KMS-11 (cell line): Measurements from ENCODE around the gene ATP8B3.
A peak's percentile ranks its signal among the peaks of the same experiment; 100 is the strongest.

Experiments used
- H2AFZ ChIP-seq: fragments of 200-600 bp; sonication (generic); 2 replicates; pipeline ENCODE4 v1.6.1; 2016; ENCODE audit warnings: antibody characterized with exemption, mixed run types, low read depth
- H3K27ac ChIP-seq: fragments of 200-600 bp; sonication (generic); 2 replicates; pipeline ENCODE4 v1.6.1; 2016; ENCODE audit warnings: mild to moderate bottlenecking, mixed run types
- H3K27me3 ChIP-seq: fragments of 200-600 bp; sonication (generic); 2 replicates; pipeline ENCODE4 v1.6.1; 2017; ENCODE audit warnings: mild to moderate bottlenecking, low read depth, mixed run types, moderate library complexity; ENCODE audit not compliant: insufficient read depth
- H3K36me3 ChIP-seq: fragments of 200-600 bp; sonication (generic); 2 replicates; pipeline ENCODE4 v1.6.1; 2017; ENCODE audit warnings: mild to moderate bottlenecking, mixed run types; ENCODE audit not compliant: insufficient read depth
- H3K4me1 ChIP-seq: fragments of 200-600 bp; sonication (generic); 2 replicates; pipeline ENCODE4 v1.6.1; 2016; ENCODE audit warnings: mild to moderate bottlenecking, low read depth, mixed run types; ENCODE audit not compliant: poor library complexity, severe bottlenecking
- H3K4me2 ChIP-seq: fragments of 200-600 bp; sonication (generic); 2 replicates; pipeline ENCODE4 v1.7.0; 2016; ENCODE audit warnings: mild to moderate bottlenecking, mixed run types
- H3K4me3 ChIP-seq: fragments of 200-600 bp; sonication (generic); IDR thresholded peaks from 2 replicates; pipeline ENCODE4 v1.6.1; 2017; ENCODE audit warnings: low read depth, low read length, mixed read lengths; ENCODE audit not compliant: insufficient read depth
- H3K79me2 ChIP-seq: fragments of 200-600 bp; sonication (generic); 2 replicates; pipeline ENCODE4 v1.6.1; 2016; ENCODE audit warnings: low read depth, mixed run types; ENCODE audit not compliant: insufficient read depth
- H3K9ac ChIP-seq: fragments of 200-600 bp; sonication (generic); 2 replicates; pipeline ENCODE4 v1.6.1; 2016; ENCODE audit warnings: mild to moderate bottlenecking, mixed run types
- H4K20me1 ChIP-seq: fragments of 200-600 bp; sonication (generic); 2 replicates; pipeline ENCODE4 v1.6.1; 2016; ENCODE audit warnings: mild to moderate bottlenecking, mixed run types; ENCODE audit not compliant: insufficient read depth
- TF ChIP-seq, protein P1 (sequence below): fragments of 200-600 bp; sonication (generic); conservative IDR thresholded peaks from 2 replicates; pipeline ENCODE4 v1.6.1; 2017; ENCODE audit warnings: low read depth, mild to moderate bottlenecking, antibody characterized with exemption, low read length, moderate library complexity, mixed read lengths

The ATP8B3 gene

DNA sequence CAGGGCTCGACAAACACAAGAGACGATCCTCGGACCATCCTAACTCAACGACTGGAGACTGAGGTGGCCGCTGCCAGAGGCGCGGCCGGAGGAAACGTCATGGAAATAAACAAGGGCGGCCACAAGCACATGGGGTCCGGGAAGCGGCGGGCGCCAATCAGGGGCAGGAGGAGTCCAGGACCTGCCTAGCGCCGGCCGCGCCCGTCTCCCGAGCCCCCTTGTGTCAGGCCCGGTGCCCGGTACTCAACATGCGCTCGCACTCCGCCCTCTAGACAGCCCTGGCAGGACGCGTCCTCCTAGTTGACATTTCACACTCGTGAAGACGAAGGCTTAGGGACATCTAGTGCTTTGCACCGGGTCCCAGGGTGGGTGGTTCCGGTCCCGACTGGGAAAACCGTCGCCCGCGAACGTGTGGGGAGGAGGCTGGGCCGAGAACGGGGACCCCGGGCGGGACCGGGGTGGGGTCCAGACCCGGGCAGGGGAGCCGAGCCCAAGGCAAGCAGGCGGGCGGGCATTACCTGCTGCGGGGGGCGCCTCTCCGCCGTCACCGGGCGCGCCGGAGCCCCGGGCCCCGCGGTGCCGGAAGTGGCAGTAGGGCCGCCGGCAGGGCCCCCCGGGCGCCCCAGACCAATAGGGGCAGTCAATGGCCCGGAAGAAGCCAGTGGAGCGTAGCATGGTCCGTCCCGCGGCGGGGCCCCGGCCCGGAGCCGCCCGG lies 35.8 kb upstream of the ATP8B3 start:
- peaks cover 52% of the 10 kb centered on the region for H3K79me2 ChIP-seq
- H2AFZ ChIP-seq = no peak overlapping the region
- H4K20me1 ChIP-seq = 0 out of 2 replicates have a peak, but pooled peaks cover 5% of the 10 kb centered on the region
- H3K4me3 ChIP-seq = peak overlapping the region; percentile 25
- H3K27ac ChIP-seq = peak overlapping the region; percentile 97
- H3K4me2 ChIP-seq = peak overlapping the region; percentile 99
- H3K27me3 ChIP-seq = no peaks in the 10 kb centered on the region
- TF ChIP-seq, protein P1, sequence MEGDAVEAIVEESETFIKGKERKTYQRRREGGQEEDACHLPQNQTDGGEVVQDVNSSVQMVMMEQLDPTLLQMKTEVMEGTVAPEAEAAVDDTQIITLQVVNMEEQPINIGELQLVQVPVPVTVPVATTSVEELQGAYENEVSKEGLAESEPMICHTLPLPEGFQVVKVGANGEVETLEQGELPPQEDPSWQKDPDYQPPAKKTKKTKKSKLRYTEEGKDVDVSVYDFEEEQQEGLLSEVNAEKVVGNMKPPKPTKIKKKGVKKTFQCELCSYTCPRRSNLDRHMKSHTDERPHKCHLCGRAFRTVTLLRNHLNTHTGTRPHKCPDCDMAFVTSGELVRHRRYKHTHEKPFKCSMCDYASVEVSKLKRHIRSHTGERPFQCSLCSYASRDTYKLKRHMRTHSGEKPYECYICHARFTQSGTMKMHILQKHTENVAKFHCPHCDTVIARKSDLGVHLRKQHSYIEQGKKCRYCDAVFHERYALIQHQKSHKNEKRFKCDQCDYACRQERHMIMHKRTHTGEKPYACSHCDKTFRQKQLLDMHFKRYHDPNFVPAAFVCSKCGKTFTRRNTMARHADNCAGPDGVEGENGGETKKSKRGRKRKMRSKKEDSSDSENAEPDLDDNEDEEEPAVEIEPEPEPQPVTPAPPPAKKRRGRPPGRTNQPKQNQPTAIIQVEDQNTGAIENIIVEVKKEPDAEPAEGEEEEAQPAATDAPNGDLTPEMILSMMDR = no peak
- no peaks in the 10 kb centered on the region for H3K36me3 ChIP-seq
- peaks cover 21% of the 10 kb centered on the region for H3K4me1 ChIP-seq
- peak overlapping the region; percentile 98 for H3K9ac ChIP-seq

DNA sequence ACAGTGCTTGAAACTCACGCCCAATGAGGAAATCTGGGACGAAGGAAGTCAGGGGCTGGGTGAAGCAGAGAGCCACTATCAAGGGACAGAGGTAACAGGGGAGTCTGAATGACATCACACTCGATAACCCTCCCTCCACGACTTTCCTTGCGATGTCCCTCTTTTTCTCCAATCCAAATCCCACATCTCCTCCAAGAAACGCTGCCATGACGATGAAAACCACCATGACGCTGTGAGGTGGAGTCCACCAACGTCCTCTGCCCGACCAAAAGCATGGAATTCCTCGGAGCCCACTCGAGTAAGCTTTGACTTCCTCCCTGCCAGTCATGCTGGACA lies 35.2 kb upstream of the ATP8B3 start:
- 0 out of 2 replicates have a peak, but pooled peaks cover 5% of the 10 kb centered on the region for H4K20me1 ChIP-seq
- peaks cover 18% of the 10 kb centered on the region for H3K4me1 ChIP-seq
- H3K79me2 ChIP-seq = peaks cover 58% of the 10 kb centered on the region
- peak overlapping the region; percentile 98 for H3K9ac ChIP-seq
- H2AFZ ChIP-seq = no peak overlapping the region
- peak overlapping the region; percentile 99 for H3K4me2 ChIP-seq
- TF ChIP-seq, protein P1 = no peak
- H3K27me3 ChIP-seq = no peaks in the 10 kb centered on the region
- H3K36me3 ChIP-seq = no peaks in the 10 kb centered on the region
- peak overlapping the region; percentile 97 for H3K27ac ChIP-seq
- peak overlapping the region; percentile 25 for H3K4me3 ChIP-seq

DNA sequence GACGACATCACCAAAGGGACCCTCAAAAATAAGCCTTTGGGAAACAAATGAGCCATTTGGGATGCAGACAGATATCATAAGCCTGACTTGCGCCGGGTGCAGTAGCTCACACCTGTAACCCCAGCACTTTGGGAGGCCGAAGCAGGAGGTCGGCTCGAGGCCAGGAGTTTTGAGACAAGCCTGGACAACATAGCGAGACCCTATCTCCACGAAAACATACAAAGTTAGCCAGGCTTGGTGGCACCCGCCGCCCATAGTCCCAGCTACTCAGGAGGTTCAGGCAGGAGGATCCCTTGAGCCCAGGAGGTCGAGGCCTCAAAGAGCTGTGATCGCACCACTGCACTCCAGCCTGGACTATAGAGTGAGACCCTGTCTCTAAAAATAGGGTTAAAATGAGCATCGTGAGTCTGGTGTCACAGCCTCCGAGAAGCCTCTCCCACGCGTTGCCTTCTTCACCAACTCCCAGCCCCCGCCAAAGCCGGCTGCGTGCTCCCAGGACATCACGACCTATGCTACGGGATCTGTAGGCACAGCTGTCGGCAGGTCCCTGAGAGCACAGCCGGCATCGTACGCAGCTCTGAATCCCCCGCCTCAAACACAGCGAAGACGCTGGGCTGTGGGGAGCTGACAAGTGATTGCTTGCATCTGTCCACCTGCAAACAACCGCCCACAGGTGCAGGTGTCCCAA lies 34.6 kb upstream of the ATP8B3 start:
- Histone ChIP-seq H3K4me3 (no peak overlapping the region), H3K27me3 (no peaks in the 10 kb centered on the region), H3K27ac (no peak overlapping the region), H3K4me1 (peaks cover 18% of the 10 kb centered on the region), H3K9ac (peak overlapping the region; percentile 98; the same call in 1 of the 2 replicates), H3K4me2 (peak overlapping the region; percentile 99), H3K36me3 (no peaks in the 10 kb centered on the region), H2AFZ (no peak overlapping the region), H4K20me1 (0 out of 2 replicates have a peak, but pooled peaks cover 5% of the 10 kb centered on the region), H3K79me2 (peaks cover 64% of the 10 kb centered on the region)
- TF ChIP-seq, protein P1 = no peak

DNA sequence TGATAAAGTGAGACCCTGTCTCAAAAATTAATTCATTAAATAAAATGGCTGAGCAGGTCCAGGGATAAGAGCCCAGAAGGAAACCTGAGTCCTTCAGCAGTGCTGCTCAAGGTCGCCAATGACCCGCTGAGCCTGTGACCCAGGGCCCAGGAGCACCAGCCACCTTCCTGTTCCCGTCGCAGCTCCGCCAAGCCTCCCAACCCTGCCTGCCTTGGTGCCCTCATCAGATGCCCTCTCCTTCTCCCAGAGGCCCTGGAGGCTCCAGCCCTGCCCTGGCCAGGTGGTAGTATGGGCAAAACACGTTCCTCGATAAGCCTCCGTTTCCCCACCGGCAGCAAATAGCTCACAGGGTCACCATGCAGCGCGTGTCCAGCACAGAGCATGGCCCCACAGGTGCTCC lies 33.6 kb upstream of the ATP8B3 start:
- H3K36me3 ChIP-seq = no peaks in the 10 kb centered on the region
- H3K4me3 ChIP-seq = no peak overlapping the region
- 0 out of 2 replicates have a peak, but pooled peaks cover 5% of the 10 kb centered on the region for H4K20me1 ChIP-seq
- H3K4me1 ChIP-seq = peaks cover 18% of the 10 kb centered on the region
- TF ChIP-seq, protein P1 = no peak
- no peak overlapping the region for H3K27ac ChIP-seq
- H2AFZ ChIP-seq = no peak overlapping the region
- no peaks in the 10 kb centered on the region for H3K27me3 ChIP-seq
- peaks cover 71% of the 10 kb centered on the region for H3K79me2 ChIP-seq
- H3K9ac ChIP-seq = no peak overlapping the region
- H3K4me2 ChIP-seq = no peak overlapping the region
